GM12878 (cell line): ENCODE data around the gene CD1B. TPM values are rescaled to one million over a fixed set of nuclear protein-coding genes. Genes with fewer than 3 reads are reported as not detected.

Experiments
- CHD1 ChIP-seq: IDR thresholded peaks from 2 replicates; pipeline ENCODE4 v1.6.1; 2012; ENCODE audit warnings: low read depth, low read length, improper control_type of control experiment
- EGR1 ChIP-seq, 2 experiments: IDR thresholded peaks; 1 replicate in 1 of 2; 2 replicates in 1 of 2; pipeline ENCODE4 v1.6.1; 2011 to 2012; ENCODE audit warnings: low read depth in 2 of 2, low read length in 2 of 2, borderline replicate concordance in 1 of 2, mild to moderate bottlenecking in 1 of 2, moderate library complexity in 1 of 2
- ETV6 ChIP-seq, 2 experiments: fragments of 450-650 bp in 1 of 2; IDR thresholded peaks in 1 of 2; conservative IDR thresholded peaks in 1 of 2; 2 replicates each; pipeline ENCODE4 v1.6.1; 2014; ENCODE audit warnings: antibody characterized with exemption in 1 of 2, borderline replicate concordance in 1 of 2, low read depth in 1 of 2, mild to moderate bottlenecking in 1 of 2, moderate library complexity in 1 of 2
- MEF2A ChIP-seq: IDR thresholded peaks from 2 replicates; pipeline ENCODE4 v1.6.1; 2011; ENCODE audit warnings: low read depth, mild to moderate bottlenecking, low read length, moderate library complexity; ENCODE audit not compliant: insufficient read depth
- MXI1 ChIP-seq: fragments of 150-350 bp; IDR thresholded peaks from 2 replicates; pipeline ENCODE4 v1.6.1; 2011; ENCODE audit warnings: low read depth, mild to moderate bottlenecking, inconsistent platforms, low read length, improper control_type of control experiment
- RBBP5 ChIP-seq: fragments of 200-600 bp; sonication (generic); conservative IDR thresholded peaks from 2 replicates; pipeline ENCODE4 v1.6.1; 2016
- RCOR1 ChIP-seq: conservative IDR thresholded peaks from 2 replicates; pipeline ENCODE4 v1.6.1; 2012; ENCODE audit warnings: low read depth, low read length, improper control_type of control experiment
- SIX5 ChIP-seq: IDR thresholded peaks from 2 replicates; pipeline ENCODE4 v1.6.1; 2011; ENCODE audit warnings: mild to moderate bottlenecking, low read depth, low read length, moderate library complexity; ENCODE audit not compliant: severe bottlenecking
- SMC3 ChIP-seq: IDR thresholded peaks from 2 replicates; pipeline ENCODE4 v1.6.1; 2011; ENCODE audit warnings: low read length, improper control_type of control experiment, borderline replicate concordance
- TAF1 ChIP-seq: IDR thresholded peaks from 2 replicates; pipeline ENCODE4 v1.6.1; 2011; ENCODE audit warnings: mild to moderate bottlenecking, low read depth, low read length, borderline replicate concordance
- YBX1 ChIP-seq: fragments of 450-650 bp; IDR thresholded peaks from 2 replicates; pipeline ENCODE4 v1.6.1; 2016; ENCODE audit warnings: antibody characterized with exemption
- ZNF622 ChIP-seq: fragments of 450-650 bp; IDR thresholded peaks from 2 replicates; pipeline ENCODE4 v1.6.1; 2017; ENCODE audit warnings: mild to moderate bottlenecking, inconsistent platforms
- polyA plus RNA-seq, 11 experiments: library from polyadenylated mRNA; depleted of rRNA in 4 of 11; unstranded in 6 of 11; stranded (reverse) in 5 of 11; fragments of >200 nt; fragmentation: Nextera tagmentation in 4 of 11; fragmentation: Illumina TruSeq in 1 of 11; extraction: Ambion mirVana in 4 of 11; extraction: Trizol in 1 of 11; gene quantifications; 1 replicate in 1 of 11; 2 replicates in 10 of 11; pipeline versions ENCODE4 v1.2.1 to v1.2.3, GENCODE V29; 2011 to 2016; ENCODE audit warnings: inconsistent platforms in 2 of 11, missing spikeins in 2 of 11, low read depth in 1 of 11
- total RNA-seq, 4 experiments: library from RNA; depleted of rRNA in 3 of 4; stranded (reverse); fragments of >200 nt in 3 of 4; fragmentation: Illumina TruSeq in 1 of 4; extraction: Trizol in 1 of 4; gene quantifications; 2 replicates each; pipeline versions ENCODE4 v1.2.1 to v1.2.3, GENCODE V29; 2013 to 2021
- TF ChIP-seq, protein P1 (sequence below): fragments of 450-650 bp; formaldehyde crosslinking; IDR thresholded peaks from 2 replicates; pipeline ENCODE4 v1.5.0; 2022; ENCODE audit warnings: mild to moderate bottlenecking, missing genetic modification characterization
- TF ChIP-seq, protein P2 (sequence below): fragments of 450-650 bp; IDR thresholded peaks from 2 replicates; pipeline ENCODE4 v1.6.1; 2017; ENCODE audit warnings: mild to moderate bottlenecking, moderate library complexity

Gene CD1B
- total and polyA plus RNA-seq, 10 of the 15 experiments (the other 5 are each of a cell fraction or from before 2014, with no cell fraction given): not detected

DNA sequence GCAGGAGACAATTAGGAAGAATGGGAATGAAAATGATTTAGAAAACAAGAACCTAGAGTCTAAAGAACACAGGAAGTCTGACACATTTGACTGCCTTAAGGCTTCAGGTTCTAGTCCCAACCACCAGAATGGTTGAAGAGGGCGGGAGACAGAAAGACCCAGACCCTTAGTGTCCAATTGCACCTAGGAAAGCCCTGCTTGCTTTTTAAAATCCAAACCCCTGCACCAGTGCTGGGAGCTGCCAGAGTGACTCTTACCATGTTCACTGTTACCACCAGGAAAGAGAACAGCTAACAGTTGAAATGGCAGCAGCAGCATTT is 265 bp downstream of the CD1B start (continued):
- no peak for TF ChIP-seq YBX1
- TF ChIP-seq ZNF622: no peak
- no peak for TF ChIP-seq RBBP5
- no peak for TF ChIP-seq MEF2A
- no peak for TF ChIP-seq ETV6 (conservative IDR thresholded peaks at IDR 0.05 in 1 of 2, IDR thresholded peaks at IDR 0.05 in 1 of 2; ENCODE audit: borderline replicate concordance in 1 of 2, low read depth in 1 of 2)
- TF ChIP-seq, protein P1, sequence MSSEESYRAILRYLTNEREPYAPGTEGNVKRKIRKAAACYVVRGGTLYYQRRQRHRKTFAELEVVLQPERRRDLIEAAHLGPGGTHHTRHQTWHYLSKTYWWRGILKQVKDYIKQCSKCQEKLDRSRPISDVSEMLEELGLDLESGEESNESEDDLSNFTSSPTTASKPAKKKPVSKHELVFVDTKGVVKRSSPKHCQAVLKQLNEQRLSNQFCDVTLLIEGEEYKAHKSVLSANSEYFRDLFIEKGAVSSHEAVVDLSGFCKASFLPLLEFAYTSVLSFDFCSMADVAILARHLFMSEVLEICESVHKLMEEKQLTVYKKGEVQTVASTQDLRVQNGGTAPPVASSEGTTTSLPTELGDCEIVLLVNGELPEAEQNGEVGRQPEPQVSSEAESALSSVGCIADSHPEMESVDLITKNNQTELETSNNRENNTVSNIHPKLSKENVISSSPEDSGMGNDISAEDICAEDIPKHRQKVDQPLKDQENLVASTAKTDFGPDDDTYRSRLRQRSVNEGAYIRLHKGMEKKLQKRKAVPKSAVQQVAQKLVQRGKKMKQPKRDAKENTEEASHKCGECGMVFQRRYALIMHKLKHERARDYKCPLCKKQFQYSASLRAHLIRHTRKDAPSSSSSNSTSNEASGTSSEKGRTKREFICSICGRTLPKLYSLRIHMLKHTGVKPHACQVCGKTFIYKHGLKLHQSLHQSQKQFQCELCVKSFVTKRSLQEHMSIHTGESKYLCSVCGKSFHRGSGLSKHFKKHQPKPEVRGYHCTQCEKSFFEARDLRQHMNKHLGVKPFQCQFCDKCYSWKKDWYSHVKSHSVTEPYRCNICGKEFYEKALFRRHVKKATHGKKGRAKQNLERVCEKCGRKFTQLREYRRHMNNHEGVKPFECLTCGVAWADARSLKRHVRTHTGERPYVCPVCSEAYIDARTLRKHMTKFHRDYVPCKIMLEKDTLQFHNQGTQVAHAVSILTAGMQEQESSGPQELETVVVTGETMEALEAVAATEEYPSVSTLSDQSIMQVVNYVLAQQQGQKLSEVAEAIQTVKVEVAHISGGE (CRISPR knock-in tag): no peak
- TF ChIP-seq SMC3: no peak
- no peak for TF ChIP-seq TAF1
- TF ChIP-seq SIX5: no peak
- TF ChIP-seq, protein P2, sequence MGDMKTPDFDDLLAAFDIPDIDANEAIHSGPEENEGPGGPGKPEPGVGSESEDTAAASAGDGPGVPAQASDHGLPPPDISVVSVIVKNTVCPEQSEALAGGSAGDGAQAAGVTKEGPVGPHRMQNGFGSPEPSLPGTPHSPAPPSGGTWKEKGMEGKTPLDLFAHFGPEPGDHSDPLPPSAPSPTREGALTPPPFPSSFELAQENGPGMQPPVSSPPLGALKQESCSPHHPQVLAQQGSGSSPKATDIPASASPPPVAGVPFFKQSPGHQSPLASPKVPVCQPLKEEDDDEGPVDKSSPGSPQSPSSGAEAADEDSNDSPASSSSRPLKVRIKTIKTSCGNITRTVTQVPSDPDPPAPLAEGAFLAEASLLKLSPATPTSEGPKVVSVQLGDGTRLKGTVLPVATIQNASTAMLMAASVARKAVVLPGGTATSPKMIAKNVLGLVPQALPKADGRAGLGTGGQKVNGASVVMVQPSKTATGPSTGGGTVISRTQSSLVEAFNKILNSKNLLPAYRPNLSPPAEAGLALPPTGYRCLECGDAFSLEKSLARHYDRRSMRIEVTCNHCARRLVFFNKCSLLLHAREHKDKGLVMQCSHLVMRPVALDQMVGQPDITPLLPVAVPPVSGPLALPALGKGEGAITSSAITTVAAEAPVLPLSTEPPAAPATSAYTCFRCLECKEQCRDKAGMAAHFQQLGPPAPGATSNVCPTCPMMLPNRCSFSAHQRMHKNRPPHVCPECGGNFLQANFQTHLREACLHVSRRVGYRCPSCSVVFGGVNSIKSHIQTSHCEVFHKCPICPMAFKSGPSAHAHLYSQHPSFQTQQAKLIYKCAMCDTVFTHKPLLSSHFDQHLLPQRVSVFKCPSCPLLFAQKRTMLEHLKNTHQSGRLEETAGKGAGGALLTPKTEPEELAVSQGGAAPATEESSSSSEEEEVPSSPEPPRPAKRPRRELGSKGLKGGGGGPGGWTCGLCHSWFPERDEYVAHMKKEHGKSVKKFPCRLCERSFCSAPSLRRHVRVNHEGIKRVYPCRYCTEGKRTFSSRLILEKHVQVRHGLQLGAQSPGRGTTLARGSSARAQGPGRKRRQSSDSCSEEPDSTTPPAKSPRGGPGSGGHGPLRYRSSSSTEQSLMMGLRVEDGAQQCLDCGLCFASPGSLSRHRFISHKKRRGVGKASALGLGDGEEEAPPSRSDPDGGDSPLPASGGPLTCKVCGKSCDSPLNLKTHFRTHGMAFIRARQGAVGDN: no peak
- no peak for TF ChIP-seq RCOR1
- no peak for TF ChIP-seq CHD1
- TF ChIP-seq MXI1: no peak
- no peak for TF ChIP-seq EGR1 (IDR thresholded peaks at IDR 0.05; ENCODE audit: borderline replicate concordance in 1 of 2, low read depth in 2 of 2, low read length in 2 of 2)
